ENCODE data around the gene AGTR1. TPM values are rescaled to one million over a fixed set of nuclear protein-coding genes. Genes with fewer than 3 reads are reported as not detected.
"Not testable (repeated sequence)": the region's sequence is repeated elsewhere in the genome, so short reads cannot be mapped to it uniquely, and the experiment has no call there.

The AGTR1 gene
- polyA plus RNA-seq, 4 donors: 1.1 to 2.3 (median 1.2) TPM; not detected in 1

DNA sequence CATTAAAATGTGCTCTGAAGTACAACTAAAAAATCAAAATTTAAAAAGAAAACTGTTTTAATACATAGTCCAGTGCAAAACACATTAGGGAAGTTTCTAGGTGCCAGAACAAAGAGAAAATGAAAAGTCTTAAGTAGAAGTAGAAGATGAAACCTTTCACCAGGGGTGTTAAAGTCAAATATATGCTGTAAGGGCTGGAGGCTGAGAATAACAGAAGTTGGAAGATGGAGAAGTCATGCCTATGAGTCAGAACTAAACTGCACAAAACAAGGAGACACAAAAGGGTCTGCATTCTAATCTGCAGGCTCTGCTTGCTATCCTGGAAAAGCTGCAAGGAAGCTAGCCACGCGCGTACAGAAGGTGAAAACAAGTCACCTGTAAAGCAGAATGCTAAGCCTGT lies 81.2 kb downstream of the AGTR1 start:
- DNase-seq (no peak), FAIRE-seq (no peak)
- H3K4me3 ChIP-seq (ENCODE audit: low read depth in 1 of 3, low read length in 3 of 3): no peak overlapping the region
- H3K27ac ChIP-seq (ENCODE audit: low read depth in 1 of 3, low read length in 2 of 3): no peak overlapping the region
- no peaks in the 10 kb centered on the region for H3K4me1 ChIP-seq (ENCODE audit: control insufficient read depth in 3 of 3, insufficient read depth in 2 of 3, low read depth in 1 of 3, low read length in 2 of 3)
- 96% methylated on average over 3 of the region's 3 CpGs for WGBS, 3 donors
- no peaks in the 10 kb centered on the region for H3K36me3 ChIP-seq (ENCODE audit: control insufficient read depth in 3 of 3, insufficient read depth in 2 of 3, low read depth in 1 of 3, low read length in 3 of 3)
- no peaks in the 10 kb centered on the region for H3K27me3 ChIP-seq (ENCODE audit: control insufficient read depth in 3 of 3, insufficient read depth in 3 of 3, low read length in 3 of 3)
- no peaks in the 10 kb centered on the region for H3K9me3 ChIP-seq (ENCODE audit: control insufficient read depth in 2 of 2, insufficient read depth in 1 of 2, low read depth in 1 of 2, low read length in 1 of 2)

DNA sequence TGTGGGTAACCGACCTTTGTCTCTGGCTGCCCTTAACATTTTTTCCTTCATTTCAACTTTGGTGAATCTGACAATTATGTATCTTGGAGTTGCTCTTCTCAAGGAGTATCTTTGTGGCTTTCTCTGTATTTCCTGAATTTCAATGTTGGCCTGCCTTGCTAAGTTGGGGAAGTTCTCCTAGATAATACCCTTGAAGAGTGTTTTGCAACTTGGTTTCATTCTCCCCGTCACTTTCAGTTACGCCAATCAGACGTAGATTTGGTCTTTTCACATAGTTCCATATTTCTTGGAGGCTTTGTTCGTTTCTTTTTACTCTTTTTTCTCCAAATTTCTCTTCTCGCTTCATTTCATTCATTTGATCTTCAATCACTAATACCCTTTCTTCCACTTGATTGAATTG lies 87.3 kb downstream of the AGTR1 start:
- not testable (repeated sequence) for H3K36me3 ChIP-seq (ENCODE audit: control insufficient read depth in 3 of 3, insufficient read depth in 2 of 3, low read depth in 1 of 3, low read length in 3 of 3); H3K27me3 ChIP-seq (ENCODE audit: control insufficient read depth in 3 of 3, insufficient read depth in 3 of 3, low read length in 3 of 3); FAIRE-seq; DNase-seq; H3K9me3 ChIP-seq (ENCODE audit: control insufficient read depth in 2 of 2, insufficient read depth in 1 of 2, low read depth in 1 of 2, low read length in 1 of 2); H3K4me1 ChIP-seq (ENCODE audit: control insufficient read depth in 3 of 3, insufficient read depth in 2 of 3, low read depth in 1 of 3, low read length in 2 of 3); H3K4me3 ChIP-seq (ENCODE audit: low read depth in 1 of 3, low read length in 3 of 3); H3K27ac ChIP-seq (ENCODE audit: low read depth in 1 of 3, low read length in 2 of 3)
- 83 to 84% (median 84%) methylated on average over 6 of the region's 6 CpGs for WGBS, 3 donors

DNA sequence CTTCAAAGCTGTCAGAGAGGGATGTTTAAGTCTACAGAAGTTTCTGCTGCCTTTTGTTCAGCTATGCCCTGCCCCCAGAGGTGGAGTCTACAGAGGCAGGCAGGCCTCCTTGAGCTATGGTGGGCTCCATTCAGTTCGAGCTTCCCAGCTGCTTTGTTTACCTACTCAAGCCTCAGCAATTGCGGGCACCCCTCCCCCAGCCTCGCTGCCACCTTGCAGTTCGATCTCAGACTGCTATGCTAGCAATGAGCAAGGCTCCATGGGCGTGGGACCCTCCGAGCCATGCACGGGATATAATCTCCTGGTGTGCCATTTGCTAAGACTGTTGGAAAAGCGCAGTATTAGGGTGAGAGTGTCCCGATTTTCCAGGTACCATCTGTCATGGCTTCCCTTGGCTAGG lies 88.5 kb downstream of the AGTR1 start:
- H3K27ac ChIP-seq (ENCODE audit: low read depth in 1 of 3, low read length in 2 of 3); H3K4me1 ChIP-seq (ENCODE audit: control insufficient read depth in 3 of 3, insufficient read depth in 2 of 3, low read depth in 1 of 3, low read length in 2 of 3); FAIRE-seq; H3K9me3 ChIP-seq (ENCODE audit: control insufficient read depth in 2 of 2, insufficient read depth in 1 of 2, low read depth in 1 of 2, low read length in 1 of 2); DNase-seq; H3K36me3 ChIP-seq (ENCODE audit: control insufficient read depth in 3 of 3, insufficient read depth in 2 of 3, low read depth in 1 of 3, low read length in 3 of 3); H3K27me3 ChIP-seq (ENCODE audit: control insufficient read depth in 3 of 3, insufficient read depth in 3 of 3, low read length in 3 of 3); H3K4me3 ChIP-seq (ENCODE audit: low read depth in 1 of 3, low read length in 3 of 3): not testable (repeated sequence)
- WGBS, 3 donors: 81 to 90% (median 84%) methylated on average over 9 of the region's 9 CpGs

DNA sequence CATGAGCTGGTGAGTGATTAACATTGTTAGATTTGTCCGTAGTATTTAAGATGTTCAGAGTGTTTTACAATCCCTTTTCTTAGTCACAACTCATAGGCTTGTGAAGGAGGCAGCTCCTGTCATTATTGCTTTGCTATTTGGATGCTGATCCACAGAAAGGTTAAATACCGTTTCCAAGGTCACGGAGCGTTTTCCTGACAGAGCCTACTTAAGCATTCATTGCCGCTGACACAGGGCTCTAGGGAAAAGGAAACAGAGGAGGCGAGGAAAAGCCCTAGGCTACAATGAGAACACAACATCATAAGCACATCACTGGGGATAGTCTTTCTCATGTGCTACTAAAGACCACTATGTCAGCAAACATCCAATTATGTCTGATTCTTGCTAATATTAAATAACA lies 91.4 kb downstream of the AGTR1 start:
- no peaks in the 10 kb centered on the region for H3K36me3 ChIP-seq (ENCODE audit: control insufficient read depth in 3 of 3, insufficient read depth in 2 of 3, low read depth in 1 of 3, low read length in 3 of 3)
- WGBS, 3 donors: 40 to 52% (median 52%) methylated on average over 6 of the region's 6 CpGs
- no peaks in the 10 kb centered on the region for H3K4me1 ChIP-seq (ENCODE audit: control insufficient read depth in 3 of 3, insufficient read depth in 2 of 3, low read depth in 1 of 3, low read length in 2 of 3)
- no peak overlapping the region for H3K27ac ChIP-seq (ENCODE audit: low read depth in 1 of 3, low read length in 2 of 3)
- DNase-seq (no peak), FAIRE-seq (no peak)
- H3K9me3 ChIP-seq (ENCODE audit: control insufficient read depth in 2 of 2, insufficient read depth in 1 of 2, low read depth in 1 of 2, low read length in 1 of 2): no peaks in the 10 kb centered on the region
- H3K4me3 ChIP-seq (ENCODE audit: low read depth in 1 of 3, low read length in 3 of 3): no peak overlapping the region
- no peaks in the 10 kb centered on the region for H3K27me3 ChIP-seq (ENCODE audit: control insufficient read depth in 3 of 3, insufficient read depth in 3 of 3, low read length in 3 of 3)

DNA sequence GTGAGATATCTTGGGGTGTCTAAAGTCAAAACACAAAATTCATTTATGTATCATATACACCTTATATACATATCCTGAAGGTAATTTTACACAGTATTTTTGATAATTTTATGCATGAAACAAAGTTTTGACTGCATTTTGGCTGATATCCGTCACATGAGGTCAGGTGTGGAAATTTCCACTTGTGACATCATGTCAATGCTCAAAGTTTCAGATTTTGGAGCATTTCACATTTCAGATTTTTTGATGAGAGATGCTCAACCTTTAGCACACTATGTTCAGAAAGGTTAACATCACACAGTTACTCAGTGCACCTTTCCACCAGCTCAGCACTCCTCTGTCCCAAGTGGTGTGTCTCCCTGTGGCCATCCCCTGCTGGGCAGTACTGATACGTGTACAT lies 92.2 kb downstream of the AGTR1 start:
- no peaks in the 10 kb centered on the region for H3K4me1 ChIP-seq (ENCODE audit: control insufficient read depth in 3 of 3, insufficient read depth in 2 of 3, low read depth in 1 of 3, low read length in 2 of 3)
- no peak overlapping the region for H3K4me3 ChIP-seq (ENCODE audit: low read depth in 1 of 3, low read length in 3 of 3)
- no peaks in the 10 kb centered on the region for H3K9me3 ChIP-seq (ENCODE audit: control insufficient read depth in 2 of 2, insufficient read depth in 1 of 2, low read depth in 1 of 2, low read length in 1 of 2)
- 80 to 88% (median 81%) methylated on average over 2 of the region's 2 CpGs for WGBS, 3 donors
- H3K27ac ChIP-seq (ENCODE audit: low read depth in 1 of 3, low read length in 2 of 3): no peak overlapping the region
- no peaks in the 10 kb centered on the region for H3K36me3 ChIP-seq (ENCODE audit: control insufficient read depth in 3 of 3, insufficient read depth in 2 of 3, low read depth in 1 of 3, low read length in 3 of 3)
- DNase-seq (no peak), FAIRE-seq (no peak)
- no peaks in the 10 kb centered on the region for H3K27me3 ChIP-seq (ENCODE audit: control insufficient read depth in 3 of 3, insufficient read depth in 3 of 3, low read length in 3 of 3)

DNA sequence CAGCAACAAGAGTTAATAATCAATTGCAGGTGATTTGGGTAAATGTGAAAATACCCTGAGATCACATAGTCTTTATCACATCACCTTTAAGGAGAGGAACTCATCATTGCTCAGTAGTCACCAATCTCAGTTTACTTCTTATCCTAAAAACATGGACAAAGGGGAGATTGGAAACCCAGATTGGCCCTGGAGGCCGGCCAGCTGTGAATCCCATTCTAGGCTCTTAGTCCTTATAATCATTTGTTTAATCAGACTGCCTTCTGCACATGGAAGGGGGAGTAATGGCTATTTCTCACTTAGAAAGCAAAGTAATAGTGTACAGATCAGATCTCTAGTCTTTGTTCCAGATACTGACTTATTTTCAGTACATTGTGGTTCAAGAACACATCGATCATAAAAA lies 92.7 kb downstream of the AGTR1 start:
- H3K27me3 ChIP-seq (ENCODE audit: control insufficient read depth in 3 of 3, insufficient read depth in 3 of 3, low read length in 3 of 3): no peaks in the 10 kb centered on the region
- no peak overlapping the region for H3K27ac ChIP-seq (ENCODE audit: low read depth in 1 of 3, low read length in 2 of 3)
- no peaks in the 10 kb centered on the region for H3K36me3 ChIP-seq (ENCODE audit: control insufficient read depth in 3 of 3, insufficient read depth in 2 of 3, low read depth in 1 of 3, low read length in 3 of 3)
- H3K4me1 ChIP-seq (ENCODE audit: control insufficient read depth in 3 of 3, insufficient read depth in 2 of 3, low read depth in 1 of 3, low read length in 2 of 3): no peaks in the 10 kb centered on the region
- no peaks in the 10 kb centered on the region for H3K9me3 ChIP-seq (ENCODE audit: control insufficient read depth in 2 of 2, insufficient read depth in 1 of 2, low read depth in 1 of 2, low read length in 1 of 2)
- FAIRE-seq (no peak), DNase-seq (no peak)
- H3K4me3 ChIP-seq (ENCODE audit: low read depth in 1 of 3, low read length in 3 of 3): no peak overlapping the region
- 79 to 96% (median 88%) methylated on average over 2 of the region's 2 CpGs for WGBS, 3 donors

DNA sequence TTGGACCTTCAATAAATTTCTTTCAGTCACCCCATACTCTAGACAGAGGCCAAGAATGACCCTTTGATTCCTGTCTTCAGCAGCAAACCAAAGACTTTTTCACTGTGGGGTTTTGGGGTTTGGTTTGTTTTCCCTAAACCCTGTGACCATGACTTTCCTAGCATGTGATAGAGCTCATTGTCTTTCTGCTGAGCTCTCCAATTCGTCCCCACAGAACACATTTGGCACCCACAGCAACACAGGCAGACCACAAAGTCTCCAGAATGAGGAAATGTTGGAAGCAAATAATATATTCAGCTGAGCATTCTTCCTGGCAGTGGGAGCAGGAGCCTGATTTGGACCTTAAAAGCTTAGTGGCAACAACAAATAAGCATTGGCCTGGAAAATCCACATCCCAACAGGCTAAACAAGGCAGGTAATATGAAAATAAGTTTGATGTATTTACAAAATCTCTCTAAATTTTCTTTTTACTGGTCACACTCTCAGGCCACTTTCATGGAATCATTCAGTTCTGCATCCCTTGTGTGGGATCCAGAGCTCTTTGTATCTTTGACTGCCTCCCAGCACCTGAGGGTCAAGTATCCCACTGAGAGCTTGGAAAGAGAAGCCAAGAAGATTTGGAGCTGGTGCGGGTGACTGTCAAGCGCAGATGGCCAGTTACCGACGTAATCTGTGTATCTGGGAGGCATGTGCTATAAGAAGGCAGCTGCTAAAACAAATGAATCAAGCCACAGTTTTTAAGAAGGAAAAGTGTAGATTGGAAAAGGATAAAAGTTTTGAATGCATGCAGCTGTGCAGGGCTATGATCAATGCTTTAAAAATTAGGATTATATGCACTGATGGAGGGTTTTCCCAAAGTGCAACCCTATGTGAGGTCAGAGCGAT lies 93.4 kb downstream of the AGTR1 start:
- Histone ChIP-seq H3K4me1 (ENCODE audit: control insufficient read depth in 3 of 3, insufficient read depth in 2 of 3, low read depth in 1 of 3, low read length in 2 of 3) (no peaks in the 10 kb centered on the region), H3K27me3 (ENCODE audit: control insufficient read depth in 3 of 3, insufficient read depth in 3 of 3, low read length in 3 of 3) (no peaks in the 10 kb centered on the region), H3K27ac (ENCODE audit: low read depth in 1 of 3, low read length in 2 of 3) (no peak overlapping the region), H3K36me3 (ENCODE audit: control insufficient read depth in 3 of 3, insufficient read depth in 2 of 3, low read depth in 1 of 3, low read length in 3 of 3) (no peaks in the 10 kb centered on the region), H3K9me3 (ENCODE audit: control insufficient read depth in 2 of 2, insufficient read depth in 1 of 2, low read depth in 1 of 2, low read length in 1 of 2) (no peaks in the 10 kb centered on the region), H3K4me3 (ENCODE audit: low read depth in 1 of 3, low read length in 3 of 3) (no peak overlapping the region)
- DNase-seq (no peak), FAIRE-seq (no peak)
- 66 to 72% (median 69%) methylated on average over 6 of the region's 6 CpGs for WGBS, 3 donors

DNA sequence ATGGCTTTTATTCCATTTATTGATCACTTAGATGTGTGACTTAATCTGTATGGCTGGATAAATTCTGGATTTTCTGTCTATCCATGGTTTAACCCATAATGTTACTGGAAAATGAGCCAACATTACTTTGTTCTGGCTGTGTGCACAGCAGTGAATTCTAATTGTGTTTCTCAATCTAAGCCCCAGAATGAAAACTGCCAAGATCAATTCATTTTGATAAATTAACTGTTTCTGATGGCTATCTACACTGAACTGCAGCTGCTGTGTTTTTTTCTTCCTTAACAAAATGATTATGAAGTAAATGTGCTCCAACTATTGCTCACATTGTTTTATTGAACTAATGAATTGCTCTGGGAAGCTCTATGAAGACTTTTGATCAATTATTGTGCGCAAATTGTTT lies 94.2 kb downstream of the AGTR1 start:
- Histone ChIP-seq H3K36me3 (ENCODE audit: control insufficient read depth in 3 of 3, insufficient read depth in 2 of 3, low read depth in 1 of 3, low read length in 3 of 3) (no peaks in the 10 kb centered on the region), H3K27me3 (ENCODE audit: control insufficient read depth in 3 of 3, insufficient read depth in 3 of 3, low read length in 3 of 3) (no peaks in the 10 kb centered on the region), H3K4me3 (ENCODE audit: low read depth in 1 of 3, low read length in 3 of 3) (no peak overlapping the region), H3K9me3 (ENCODE audit: control insufficient read depth in 2 of 2, insufficient read depth in 1 of 2, low read depth in 1 of 2, low read length in 1 of 2) (no peaks in the 10 kb centered on the region), H3K4me1 (ENCODE audit: control insufficient read depth in 3 of 3, insufficient read depth in 2 of 3, low read depth in 1 of 3, low read length in 2 of 3) (no peaks in the 10 kb centered on the region), H3K27ac (ENCODE audit: low read depth in 1 of 3, low read length in 2 of 3) (no peak overlapping the region)
- 92 to 94% (median 93%) methylated on average over 1 of the region's 1 CpG for WGBS, 3 donors
- DNase-seq (no peak), FAIRE-seq (no peak)

DNA sequence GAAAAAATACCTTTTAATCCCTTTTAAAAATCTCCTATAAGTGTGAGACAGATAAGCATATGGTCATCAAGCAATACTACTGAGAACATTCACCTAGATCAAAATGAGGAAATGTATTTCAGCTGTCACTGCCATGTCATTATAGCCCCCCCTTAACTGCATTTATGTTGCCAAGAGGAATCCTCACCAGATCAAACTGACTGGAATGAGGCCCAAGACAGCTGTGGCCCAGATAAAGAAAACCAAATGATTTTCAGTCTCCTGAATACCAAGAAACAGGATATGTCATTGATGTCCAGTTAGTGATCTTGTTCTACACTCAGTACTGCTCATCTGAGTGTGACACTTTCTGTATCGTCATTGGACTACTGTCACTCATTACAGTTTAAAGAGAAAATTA lies 94.8 kb downstream of the AGTR1 start:
- no peak for FAIRE-seq
- no peak overlapping the region for H3K27ac ChIP-seq (ENCODE audit: low read depth in 1 of 3, low read length in 2 of 3)
- no peaks in the 10 kb centered on the region for H3K36me3 ChIP-seq (ENCODE audit: control insufficient read depth in 3 of 3, insufficient read depth in 2 of 3, low read depth in 1 of 3, low read length in 3 of 3)
- H3K27me3 ChIP-seq (ENCODE audit: control insufficient read depth in 3 of 3, insufficient read depth in 3 of 3, low read length in 3 of 3): no peaks in the 10 kb centered on the region
- H3K9me3 ChIP-seq (ENCODE audit: control insufficient read depth in 2 of 2, insufficient read depth in 1 of 2, low read depth in 1 of 2, low read length in 1 of 2): no peaks in the 10 kb centered on the region
- H3K4me1 ChIP-seq (ENCODE audit: control insufficient read depth in 3 of 3, insufficient read depth in 2 of 3, low read depth in 1 of 3, low read length in 2 of 3): no peaks in the 10 kb centered on the region
- no peak for DNase-seq
- no peak overlapping the region for H3K4me3 ChIP-seq (ENCODE audit: low read depth in 1 of 3, low read length in 3 of 3)
- 76 to 83% (median 77%) methylated on average over 1 of the region's 1 CpG for WGBS, 3 donors
